HG03139 (cell line): ENCODE measurements around the gene PCDHGA11.
"Not testable (repeated sequence)": the region's sequence is repeated elsewhere in the genome, so short reads cannot be mapped to it uniquely, and the experiment has no call there.

Source experiments
- ATAC-seq: cut with Tn5 transposase; IDR thresholded peaks from one replicate; pipeline ENCODE4 v1.9.1; 2021; ENCODE audit not compliant: unreplicated experiment

Gene PCDHGA11

DNA sequence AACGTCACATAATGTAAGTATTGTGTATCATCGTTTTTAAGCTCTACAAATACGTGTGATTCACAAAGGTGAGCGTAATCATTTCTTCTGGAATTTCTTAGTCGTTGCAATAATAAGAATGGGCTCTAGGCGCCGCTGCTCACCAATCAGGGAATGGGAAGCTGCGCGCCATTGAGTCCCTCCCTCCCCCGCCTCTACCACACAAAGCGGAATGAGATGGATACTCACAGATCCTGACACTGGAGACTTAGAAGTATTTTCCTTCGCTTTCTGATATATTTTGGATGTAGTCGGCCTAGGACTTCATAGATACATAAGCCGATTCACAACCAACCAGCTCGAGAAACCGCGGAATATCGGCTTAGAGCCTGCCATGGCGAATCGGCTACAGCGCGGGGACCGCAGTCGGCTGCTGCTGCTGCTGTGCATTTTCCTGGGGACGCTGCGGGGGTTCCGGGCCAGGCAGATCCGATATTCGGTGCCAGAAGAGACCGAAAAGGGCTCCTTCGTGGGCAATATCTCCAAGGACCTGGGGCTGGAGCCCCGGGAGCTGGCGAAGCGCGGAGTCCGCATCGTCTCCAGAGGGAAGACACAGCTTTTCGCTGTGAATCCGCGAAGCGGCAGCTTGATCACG, at the start of gene PCDHGA11:
Gene PCDHGA11, plus strand, starts transcription at position 197 of the 634 bp plus-strand sequence. Its CDS starts 177 bp downstream, at position 374.
- ATAC-seq: no peak

- ATAC-seq: no peak
Observed at GRCh38 chr5:141371572-141372475, 49.0 kb upstream of the PCDHGA11 start.

DNA sequence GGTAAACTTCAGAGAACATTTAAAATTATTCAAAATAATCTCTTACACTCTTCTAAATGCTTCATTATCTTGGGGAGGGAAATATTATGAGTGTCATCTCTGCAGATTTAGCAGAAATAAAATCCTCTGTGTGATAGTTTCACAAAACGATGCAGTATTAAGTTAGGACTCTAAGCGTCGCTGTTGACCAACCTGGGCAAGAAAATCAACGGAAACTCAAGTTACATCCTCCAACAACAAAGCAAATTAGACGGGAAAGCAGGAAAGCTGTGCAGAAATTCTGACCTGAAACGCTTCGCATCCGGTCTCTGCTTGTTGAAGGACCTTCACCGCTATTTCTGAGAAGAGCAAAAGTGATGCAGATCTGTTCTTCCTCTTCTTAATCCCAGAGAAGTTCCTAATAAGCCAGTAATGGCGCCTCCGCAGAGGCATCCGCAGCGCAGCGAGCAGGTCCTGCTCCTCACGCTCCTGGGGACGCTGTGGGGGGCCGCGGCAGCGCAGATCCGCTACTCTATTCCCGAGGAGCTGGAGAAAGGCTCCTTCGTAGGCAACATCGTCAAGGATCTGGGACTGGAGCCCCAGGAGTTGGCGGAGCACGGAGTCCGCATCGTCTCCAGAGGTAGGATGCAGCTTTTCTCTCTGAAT, 47.1 kb upstream of the PCDHGA11 start, which contains the start of gene PCDHGA6:
Gene PCDHGA6, plus strand, starts transcription at position 219 of the 645 bp plus-strand sequence. Its CDS starts 193 bp downstream, at position 412.
- ATAC-seq: no peak

- no peak for ATAC-seq
Observed at GRCh38 chr5:141374627-141375026, 46.2 kb upstream of the PCDHGA11 start.

DNA sequence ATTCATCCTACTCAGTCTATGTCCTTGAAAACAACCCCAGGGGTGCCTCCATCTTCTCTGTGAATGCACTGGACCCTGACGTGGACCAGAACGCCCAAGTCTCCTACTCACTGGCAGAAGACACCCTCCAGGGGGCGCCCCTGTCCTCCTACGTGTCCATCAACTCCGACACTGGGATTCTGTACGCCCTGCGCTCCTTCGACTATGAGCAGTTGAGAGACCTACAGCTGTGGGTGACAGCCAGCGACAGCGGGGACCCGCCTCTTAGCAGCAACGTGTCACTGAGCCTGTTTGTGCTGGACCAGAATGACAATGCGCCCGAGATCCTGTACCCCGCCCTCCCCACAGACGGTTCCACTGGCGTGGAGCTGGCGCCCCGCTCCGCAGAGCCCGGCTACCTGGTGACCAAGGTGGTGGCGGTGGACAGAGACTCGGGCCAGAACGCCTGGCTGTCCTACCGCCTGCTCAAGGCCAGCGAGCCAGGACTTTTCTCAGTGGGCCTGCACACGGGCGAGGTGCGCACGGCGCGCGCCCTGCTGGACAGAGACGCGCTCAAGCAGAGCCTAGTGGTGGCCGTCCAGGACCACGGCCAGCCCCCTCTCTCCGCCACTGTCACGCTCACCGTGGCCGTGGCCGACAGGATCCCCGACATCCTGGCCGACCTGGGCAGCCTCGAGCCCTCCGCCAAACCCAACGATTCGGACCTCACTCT, 45.3 kb upstream of the PCDHGA11 start:
- not testable (repeated sequence) for ATAC-seq

GRCh38 chr5:141382469-141383294, 38.2 kb upstream of the PCDHGA11 start, which contains the start of gene PCDHGA7:
TSS of gene PCDHGA7 (plus strand) at chr5:141382742. CDS start at chr5:141382900, 158 bp downstream.
- no peak for ATAC-seq

- ATAC-seq: no peak
Observed at GRCh38 chr5:141383345-141383744, 37.5 kb upstream of the PCDHGA11 start.

DNA sequence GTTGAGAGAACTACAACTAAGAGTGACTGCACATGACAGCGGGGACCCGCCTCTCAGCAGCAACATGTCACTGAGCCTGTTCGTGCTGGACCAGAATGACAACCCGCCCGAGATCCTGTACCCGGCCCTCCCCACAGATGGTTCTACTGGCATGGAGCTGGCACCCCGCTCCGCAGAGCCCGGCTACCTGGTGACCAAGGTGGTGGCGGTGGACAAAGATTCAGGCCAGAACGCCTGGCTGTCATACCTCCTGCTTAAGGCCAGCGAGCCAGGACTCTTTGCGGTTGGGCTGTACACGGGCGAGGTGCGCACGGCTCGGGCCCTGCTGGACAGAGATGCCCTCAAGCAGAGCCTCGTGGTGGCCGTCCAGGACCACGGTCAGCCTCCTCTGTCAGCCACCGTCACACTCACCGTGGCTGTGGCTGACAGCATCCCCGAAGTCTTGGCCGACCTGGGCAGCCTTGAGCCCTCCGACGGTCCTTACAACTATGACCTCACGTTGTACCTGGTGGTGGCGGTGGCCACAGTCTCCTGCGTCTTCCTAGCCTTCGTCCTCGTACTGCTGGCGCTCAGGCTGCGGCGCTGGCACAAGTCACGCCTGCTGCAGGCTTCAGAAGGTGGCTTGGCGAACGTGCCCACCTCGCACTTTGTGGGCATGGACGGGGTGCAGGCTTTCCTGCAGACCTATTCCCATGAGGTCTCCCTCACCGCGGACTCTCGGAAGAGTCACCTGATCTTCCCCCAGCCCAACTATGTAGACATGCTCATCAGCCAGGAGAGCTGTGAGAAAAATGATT, 36.2 kb upstream of the PCDHGA11 start:
- ATAC-seq: no peak

DNA sequence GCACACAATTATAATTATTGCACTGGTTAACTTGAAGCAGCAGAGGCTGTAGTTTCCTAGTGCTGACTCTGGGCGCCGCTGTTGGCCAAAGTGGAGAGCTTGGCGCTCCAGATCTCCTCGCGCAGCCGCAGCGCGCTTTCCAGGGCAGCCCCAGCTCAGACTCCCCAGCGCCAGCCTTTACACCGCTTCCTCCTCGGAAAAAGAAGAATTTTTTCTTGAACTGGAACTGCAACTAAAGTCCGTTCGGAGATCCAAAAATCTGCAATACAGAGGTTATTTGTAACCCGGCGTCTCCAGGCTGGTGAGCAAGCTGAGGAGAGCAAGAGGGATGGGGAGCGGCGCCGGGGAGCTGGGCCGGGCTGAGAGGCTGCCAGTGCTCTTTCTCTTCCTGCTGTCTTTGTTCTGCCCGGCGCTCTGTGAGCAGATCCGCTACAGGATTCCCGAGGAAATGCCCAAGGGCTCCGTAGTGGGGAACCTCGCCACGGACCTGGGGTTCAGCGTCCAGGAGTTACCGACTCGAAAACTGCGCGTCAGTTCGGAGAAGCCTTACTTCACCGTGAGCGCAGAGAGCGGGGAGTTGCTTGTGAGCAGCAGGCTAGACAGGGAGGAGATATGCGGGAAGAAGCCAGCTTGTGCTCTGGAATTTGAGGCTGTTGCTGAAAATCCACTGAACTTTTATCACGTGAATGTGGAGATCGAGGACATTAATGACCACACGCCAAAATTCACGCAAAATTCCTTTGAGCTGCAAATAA, 33.1 kb upstream of the PCDHGA11 start, which contains the start of gene PCDHGB4:
Gene PCDHGB4, plus strand, starts transcription at position 142 of the 755 bp plus-strand sequence. Its CDS starts 187 bp downstream, at position 329.
- not testable (repeated sequence) for ATAC-seq

GRCh38 chr5:141388661-141389060, 32.2 kb upstream of the PCDHGA11 start:
- no peak for ATAC-seq

DNA sequence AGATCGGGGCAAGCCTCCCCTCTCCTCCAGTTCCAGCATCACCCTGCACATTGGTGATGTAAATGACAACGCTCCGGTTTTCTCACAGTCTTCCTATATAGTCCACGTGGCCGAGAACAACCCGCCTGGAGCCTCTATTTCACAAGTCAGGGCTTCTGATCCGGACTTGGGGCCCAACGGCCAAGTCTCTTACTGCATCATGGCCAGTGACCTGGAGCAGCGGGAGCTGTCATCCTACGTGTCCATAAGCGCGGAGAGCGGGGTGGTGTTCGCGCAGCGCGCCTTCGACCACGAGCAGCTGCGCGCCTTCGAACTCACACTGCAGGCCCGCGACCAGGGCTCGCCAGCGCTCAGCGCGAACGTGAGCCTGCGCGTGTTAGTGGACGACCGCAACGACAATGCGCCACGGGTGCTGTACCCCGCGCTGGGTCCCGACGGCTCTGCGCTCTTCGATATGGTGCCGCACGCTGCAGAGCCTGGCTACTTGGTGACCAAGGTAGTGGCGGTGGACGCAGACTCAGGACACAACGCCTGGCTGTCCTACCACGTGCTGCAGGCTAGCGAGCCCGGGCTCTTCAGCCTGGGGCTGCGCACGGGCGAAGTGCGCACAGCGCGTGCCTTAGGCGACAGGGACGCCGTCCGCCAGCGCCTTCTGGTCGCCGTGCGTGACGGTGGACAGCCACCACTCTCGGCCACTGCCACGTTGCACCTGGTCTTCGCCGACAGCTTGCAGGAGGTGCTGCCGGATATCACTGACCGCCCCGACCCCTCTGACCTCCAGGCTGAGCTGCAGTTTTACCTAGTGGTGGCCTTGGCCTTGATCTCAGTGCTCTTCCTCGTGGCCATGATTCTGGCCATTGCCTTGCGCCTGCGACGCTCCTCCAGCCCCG, 31.5 kb upstream of the PCDHGA11 start:
- ATAC-seq: no peak

DNA sequence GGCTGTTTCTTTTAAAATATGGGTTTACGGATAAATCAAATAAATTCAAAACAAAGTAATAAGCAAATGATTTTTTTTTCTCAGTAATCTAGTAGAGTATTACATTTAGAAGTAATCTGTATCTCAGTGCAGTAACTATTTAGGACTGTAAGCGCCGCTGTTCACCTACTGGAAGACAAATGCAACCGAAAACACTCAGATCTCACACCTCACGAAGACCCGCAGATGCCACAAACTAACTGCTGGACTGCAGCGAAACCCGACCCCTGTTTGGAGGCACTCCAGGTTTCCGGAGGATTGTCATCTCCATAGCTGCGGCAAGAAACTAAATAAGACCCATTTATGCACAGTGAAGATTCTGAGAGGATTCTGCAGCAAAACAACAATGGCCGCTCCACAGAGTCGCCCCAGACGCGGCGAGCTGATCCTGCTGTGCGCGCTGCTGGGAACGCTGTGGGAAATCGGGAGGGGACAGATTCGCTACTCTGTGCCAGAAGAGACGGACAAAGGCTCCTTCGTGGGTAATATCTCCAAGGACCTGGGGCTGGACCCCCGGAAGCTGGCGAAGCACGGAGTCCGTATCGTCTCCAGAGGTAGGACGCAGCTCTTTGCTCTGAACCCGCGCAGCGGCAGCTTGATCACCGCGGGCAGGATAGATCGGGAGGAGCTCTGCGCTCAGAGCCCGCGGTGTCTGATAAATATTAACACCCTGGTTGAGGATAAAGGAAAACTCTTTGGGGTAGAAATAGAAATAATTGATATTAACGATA, 28.2 kb upstream of the PCDHGA11 start, which contains the start of gene PCDHGA8:
Gene PCDHGA8, plus strand, starts transcription at position 205 of the 770 bp plus-strand sequence. Its CDS starts 181 bp downstream, at position 386.
- no peak for ATAC-seq

GRCh38 chr5:141393267-141393666, 27.6 kb upstream of the PCDHGA11 start:
- ATAC-seq: no peak

- not testable (repeated sequence) for ATAC-seq
Observed at GRCh38 chr5:141394401-141395187, 26.3 kb upstream of the PCDHGA11 start.

DNA sequence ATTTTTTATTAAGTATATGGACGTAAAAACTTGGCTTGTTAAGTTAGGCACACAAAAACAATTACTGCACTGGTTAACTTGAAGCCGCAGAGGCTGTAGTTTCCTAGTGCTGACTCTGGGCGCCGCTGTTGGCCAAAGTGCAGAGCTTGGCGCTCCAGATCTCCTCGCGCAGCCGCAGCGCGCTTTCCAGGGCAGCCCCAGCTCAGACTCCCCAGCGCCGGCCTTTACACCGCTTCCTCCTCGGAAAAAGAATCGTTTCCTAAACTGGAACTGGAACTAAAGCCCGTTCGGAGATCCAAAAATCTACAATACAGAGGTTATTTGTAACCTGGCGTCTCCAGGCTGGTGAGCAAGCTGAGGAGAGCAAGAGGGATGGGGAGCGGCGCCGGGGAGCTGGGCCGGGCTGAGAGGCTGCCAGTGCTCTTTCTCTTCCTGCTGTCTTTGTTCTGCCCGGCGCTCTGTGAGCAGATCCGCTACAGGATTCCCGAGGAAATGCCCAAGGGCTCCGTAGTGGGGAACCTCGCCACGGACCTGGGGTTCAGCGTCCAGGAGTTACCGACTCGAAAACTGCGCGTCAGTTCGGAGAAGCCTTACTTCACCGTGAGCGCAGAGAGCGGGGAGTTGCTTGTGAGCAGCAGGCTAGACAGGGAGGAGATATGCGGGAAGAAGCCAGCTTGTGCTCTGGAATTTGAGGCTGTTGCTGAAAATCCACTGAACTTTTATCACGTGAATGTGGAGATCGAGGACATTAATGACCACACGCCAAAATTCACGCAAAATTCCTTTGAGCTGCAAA, 22.9 kb upstream of the PCDHGA11 start, which contains the start of gene PCDHGB5:
Gene PCDHGB5, plus strand, starts transcription at position 192 of the 796 bp plus-strand sequence. Its CDS starts 181 bp downstream, at position 373.
- not testable (repeated sequence) for ATAC-seq
